ENCODE data around the gene IL21R.
A peak's percentile ranks its signal among the peaks of the same experiment; 100 is the strongest.
"Not testable (repeated sequence)": the region's sequence is repeated elsewhere in the genome, so short reads cannot be mapped to it uniquely, and the experiment has no call there.

IL21R gene

DNA sequence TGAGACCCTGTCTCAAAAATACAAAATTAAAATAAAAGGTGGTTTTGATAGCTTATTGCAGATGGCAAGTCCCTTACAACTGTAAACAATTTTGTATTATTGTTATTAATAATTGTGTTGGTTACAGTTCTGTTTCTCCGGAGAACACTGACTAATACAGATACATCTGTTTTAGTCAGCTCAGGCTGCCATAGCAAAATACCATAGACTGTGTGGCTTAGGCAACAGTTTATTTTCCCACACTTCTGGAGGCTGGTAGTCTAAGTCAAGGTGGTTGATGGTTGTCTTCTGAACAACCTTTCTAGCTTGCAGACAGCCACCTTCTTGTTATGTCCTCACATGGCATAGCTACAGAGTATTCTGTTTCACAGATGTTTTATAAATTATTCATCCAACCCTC, 14.2 kb upstream of the IL21R start:
- no peak for TF ChIP-seq Cebpa-rat (IDR thresholded peaks at IDR 0.05)
- Histone ChIP-seq H3K36me3 (no peaks in the 10 kb centered on the region), H4K20me1 (no peaks in the 10 kb centered on the region), H3K4me2 (peak overlapping the region in 2 of 11 experiments; percentile 53 to 77; a peak in 3 of 22 replicates), H3K27ac (peak overlapping the region in 1 of 11 experiments; percentile 12; a peak in 2 of 22 replicates), H3K4me1 (peaks cover 0 to 85% (median 23%) of the 10 kb centered on the region in 10 experiments; a peak in 14 of 20 replicates), H3K27me3 (no peaks in the 10 kb centered on the region), H3K4me3 (no peak overlapping the region), H3K9me3 (replicated peaks in 1 of 11) (peaks cover 35 to 78% (median 69%) of the 10 kb centered on the region in 11 experiments), H3K9ac (no peak overlapping the region)

DNA sequence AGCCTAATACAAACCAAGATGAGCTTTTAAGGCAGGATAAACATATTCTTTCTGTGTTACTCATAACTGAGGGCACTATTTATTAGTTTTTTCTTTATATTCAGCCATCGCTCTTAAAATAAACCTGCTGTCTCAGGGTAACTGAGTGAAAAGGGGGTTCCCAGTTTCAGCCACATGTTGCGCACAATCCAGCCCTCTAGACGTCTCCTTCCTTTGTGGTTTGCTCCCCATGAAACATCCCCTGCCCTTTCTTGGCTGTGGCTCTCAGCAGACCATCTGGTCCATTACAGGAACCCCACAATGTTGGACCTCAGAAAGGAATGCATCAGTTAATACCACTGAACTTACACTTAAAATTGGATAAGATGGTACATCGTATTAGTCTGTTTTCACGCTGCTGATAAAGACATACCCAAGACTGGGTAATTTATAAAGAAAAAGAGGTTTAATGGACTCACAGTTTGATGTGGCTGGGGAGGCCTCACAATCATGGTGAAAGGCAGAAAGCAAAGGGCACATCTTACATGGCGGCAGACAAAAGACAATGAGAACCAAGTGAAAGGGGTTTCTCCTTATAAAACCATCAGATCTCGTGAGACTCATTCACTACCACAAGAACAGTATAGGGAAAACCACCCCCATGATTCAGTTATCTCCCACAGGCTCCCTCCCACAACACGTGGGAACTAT, 12.6 kb upstream of the IL21R start:
- Histone ChIP-seq H3K36me3 (no peaks in the 10 kb centered on the region), H3K27me3 (no peaks in the 10 kb centered on the region), H3K9ac (peak overlapping the region in 2 of 11 experiments; percentile 15 to 63; a peak in 3 of 22 replicates), H3K4me2 (peak overlapping the region in 3 of 11 experiments; percentile 43 to 77 (median 53); a peak in 5 of 22 replicates), H3K4me3 (no peak overlapping the region; a peak in 2 of 20 replicates), H4K20me1 (no peaks in the 10 kb centered on the region), H3K9me3 (replicated peaks in 1 of 11) (peaks cover 52 to 82% (median 75%) of the 10 kb centered on the region in 11 experiments), H3K27ac (peak overlapping the region in 4 of 11 experiments; percentile 49 to 80 (median 73); a peak in 8 of 22 replicates), H3K4me1 (peaks cover 0 to 72% (median 7%) of the 10 kb centered on the region in 10 experiments; a peak in 12 of 20 replicates)
- TF ChIP-seq Cebpa-rat (IDR thresholded peaks at IDR 0.05): no peak

DNA sequence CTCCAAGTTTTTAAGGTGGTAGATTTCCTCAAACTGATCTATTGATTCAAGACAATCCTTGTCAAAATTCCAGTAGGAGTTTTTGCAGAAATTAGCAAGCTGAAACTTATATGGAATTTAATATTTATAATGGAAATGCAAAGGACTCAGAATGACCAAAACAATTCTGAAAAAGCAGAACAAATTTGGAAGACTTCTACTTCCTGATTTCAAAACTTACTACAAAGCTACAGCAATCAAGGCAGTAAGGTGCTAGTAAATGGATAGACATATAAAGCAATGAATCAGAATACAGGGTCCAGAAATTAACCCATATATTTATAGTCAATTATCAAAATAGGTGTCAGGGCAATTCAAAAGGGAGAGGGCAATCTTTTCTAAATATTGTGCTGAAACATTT, 11.8 kb upstream of the IL21R start:
- Histone ChIP-seq H3K36me3 (no peaks in the 10 kb centered on the region), H3K4me2 (peak overlapping the region in 3 of 11 experiments; percentile 25 to 86 (median 53); a peak in 5 of 22 replicates), H3K27me3 (no peaks in the 10 kb centered on the region), H3K4me1 (peaks cover 0 to 64% (median 1%) of the 10 kb centered on the region in 10 experiments; a peak in 8 of 20 replicates), H4K20me1 (no peaks in the 10 kb centered on the region), H3K4me3 (no peak overlapping the region), H3K27ac (peak overlapping the region in 4 of 11 experiments; percentile 49 to 80 (median 73); a peak in 7 of 22 replicates), H3K9me3 (replicated peaks in 1 of 11) (peaks cover 59 to 85% (median 75%) of the 10 kb centered on the region in 11 experiments), H3K9ac (peak overlapping the region in 1 of 11 experiments; percentile 50; a peak in 1 of 22 replicates)
- no peak for TF ChIP-seq Cebpa-rat (IDR thresholded peaks at IDR 0.05)

DNA sequence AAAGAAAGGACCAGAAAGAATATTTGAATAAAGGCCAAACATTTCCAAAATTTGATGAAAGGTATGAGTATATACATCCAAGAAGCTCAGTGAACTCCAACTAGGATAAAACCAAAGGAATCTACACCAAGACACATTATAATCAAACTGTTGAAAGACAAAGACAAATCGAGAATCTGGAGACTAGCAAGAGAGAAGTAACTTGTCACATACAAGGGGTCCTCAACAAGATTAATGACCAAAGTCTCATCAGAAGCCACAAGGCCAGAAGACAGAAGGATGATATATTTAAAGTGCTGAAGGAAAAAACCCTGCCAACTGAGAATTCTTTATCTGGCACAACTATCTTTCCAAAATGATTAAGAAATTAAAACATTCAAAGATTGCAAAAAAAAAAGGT, 9.3 kb upstream of the IL21R start:
- Histone ChIP-seq H3K36me3 (no peaks in the 10 kb centered on the region), H3K4me1 (peaks cover 4 to 51% (median 8%) of the 10 kb centered on the region in 10 experiments; a peak in 14 of 20 replicates), H3K9ac (no peak overlapping the region), H3K27me3 (no peaks in the 10 kb centered on the region), H3K9me3 (replicated peaks in 1 of 11) (peaks cover 70 to 88% (median 83%) of the 10 kb centered on the region in 11 experiments), H3K4me2 (no peak overlapping the region), H3K27ac (no peak overlapping the region), H3K4me3 (no peak overlapping the region), H4K20me1 (no peaks in the 10 kb centered on the region)
- no peak for TF ChIP-seq Cebpa-rat (IDR thresholded peaks at IDR 0.05)

DNA sequence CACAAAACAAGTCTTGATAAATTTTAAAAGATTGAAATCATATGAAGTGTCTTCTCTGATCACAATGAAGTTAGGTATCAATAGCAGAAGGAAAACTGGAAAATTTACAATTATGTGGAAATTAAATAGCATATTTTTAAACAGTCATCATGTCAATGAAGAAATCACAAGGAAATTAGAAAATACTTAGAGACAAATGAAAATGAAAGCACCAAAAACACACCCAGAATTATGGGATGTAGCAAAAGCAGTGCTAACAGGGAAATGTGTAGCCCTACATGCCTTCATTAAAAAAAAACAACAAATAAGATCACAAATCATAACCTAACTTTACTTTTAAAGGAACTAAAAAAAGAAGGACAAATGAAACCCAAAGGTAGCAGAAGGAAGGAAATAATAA, 7.5 kb upstream of the IL21R start:
- Histone ChIP-seq H3K9ac (no peak overlapping the region), H3K27me3 (no peaks in the 10 kb centered on the region), H3K4me1 (peaks cover 22 to 51% (median 26%) of the 10 kb centered on the region in 10 experiments), H3K9me3 (replicated peaks in 1 of 11) (peaks cover 58 to 75% (median 68%) of the 10 kb centered on the region in 11 experiments), H3K4me2 (no peak overlapping the region), H4K20me1 (no peaks in the 10 kb centered on the region), H3K4me3 (no peak overlapping the region), H3K27ac (no peak overlapping the region), H3K36me3 (no peaks in the 10 kb centered on the region)
- no peak for TF ChIP-seq Cebpa-rat (IDR thresholded peaks at IDR 0.05)

DNA sequence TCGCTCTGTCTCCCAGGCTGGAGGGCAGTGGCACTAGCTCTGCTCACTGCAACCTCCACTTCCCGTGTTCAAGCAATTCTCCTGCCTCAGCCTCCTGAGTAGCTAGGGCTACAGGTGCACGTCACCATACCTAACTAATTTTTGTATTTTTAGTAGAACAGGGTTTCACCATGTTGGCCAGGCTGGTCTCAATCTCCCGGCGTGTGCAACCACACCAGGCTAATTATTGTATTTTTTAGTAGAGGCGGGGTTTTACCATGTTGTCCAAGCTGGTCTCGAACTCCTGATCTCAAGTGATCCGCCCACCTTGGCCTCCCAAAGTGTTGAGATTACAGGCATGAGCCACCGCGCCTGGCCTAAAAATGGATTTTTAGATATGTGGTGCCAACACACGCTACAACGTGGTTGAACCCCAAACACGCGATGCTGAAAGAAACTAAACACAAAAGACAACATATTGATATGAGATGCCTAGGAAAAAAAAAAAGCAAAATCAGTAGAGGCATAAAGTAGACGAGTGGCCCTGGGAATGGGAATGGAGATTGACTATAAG, 3.6 kb upstream of the IL21R start:
- Histone ChIP-seq H3K27ac (peak overlapping the region; percentile 52 to 85 (median 68); a peak in 21 of 22 replicates), H3K9me3 (replicated peaks in 1 of 11) (peaks cover 25 to 38% (median 35%) of the 10 kb centered on the region in 11 experiments), H3K4me2 (peak overlapping the region; percentile 83 to 97 (median 94)), H3K4me1 (peaks cover 60 to 69% (median 64%) of the 10 kb centered on the region in 10 experiments), H3K9ac (peak overlapping the region in 6 of 11 experiments; percentile 5 to 64 (median 38); a peak in 9 of 22 replicates)
- H4K20me1 ChIP-seq, H3K4me3 ChIP-seq, H3K36me3 ChIP-seq, H3K27me3 ChIP-seq: not testable (repeated sequence)

DNA sequence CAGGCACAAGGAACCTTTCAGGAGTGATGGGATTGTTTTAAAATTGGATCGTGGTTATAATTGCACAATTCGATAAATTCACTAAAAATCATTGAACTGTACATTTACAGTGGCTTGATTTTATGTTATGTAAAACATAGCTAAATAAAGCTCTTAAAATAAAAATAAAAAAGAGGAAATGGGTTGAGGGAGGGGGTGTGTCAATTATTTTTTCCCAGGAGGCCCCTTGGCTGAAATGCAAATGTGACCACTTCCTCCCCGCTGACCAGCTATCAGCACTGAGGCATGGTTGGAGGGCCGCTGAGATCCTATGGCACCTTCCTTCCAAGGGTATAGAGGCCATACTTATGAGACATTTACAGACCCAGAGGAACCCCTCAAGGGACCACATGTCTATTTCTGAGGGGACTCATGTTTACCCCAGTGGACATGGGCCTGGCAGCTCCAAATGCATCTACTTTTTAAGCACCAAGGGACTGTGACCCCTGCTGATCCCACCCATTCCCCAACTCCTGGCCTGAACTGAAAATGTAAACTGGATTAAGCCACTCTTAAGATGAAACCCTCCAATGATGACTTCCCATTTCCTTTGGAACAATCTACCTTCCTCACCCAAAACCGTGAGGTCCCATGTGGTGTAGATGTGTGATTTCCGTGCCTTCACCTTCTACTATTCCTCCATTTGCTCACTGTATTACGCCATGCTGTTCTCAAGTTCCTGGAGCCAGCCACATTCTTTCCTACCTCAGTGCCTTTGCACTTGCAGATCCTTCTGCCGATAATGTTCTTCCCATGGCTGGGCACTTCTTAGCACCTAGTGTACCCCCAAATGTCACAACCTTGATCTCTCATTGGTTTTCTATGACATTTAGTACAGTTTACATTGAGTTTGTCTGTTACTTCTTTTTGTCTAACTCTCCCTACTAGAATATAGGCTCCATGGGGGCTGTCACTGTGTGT, 2.8 kb upstream of the IL21R start:
- TF ChIP-seq Cebpa-rat (IDR thresholded peaks at IDR 0.05): no peak
- peaks cover 0 to 7% (median 0%) of the 10 kb centered on the region in 11 experiments; a peak in 4 of 22 replicates for H4K20me1 ChIP-seq
- H3K9ac ChIP-seq: peak overlapping the region in 7 of 11 experiments; percentile 5 to 68 (median 59); a peak in 12 of 22 replicates
- no peaks in the 10 kb centered on the region for H3K36me3 ChIP-seq
- H3K27me3 ChIP-seq: peaks cover 0 to 16% (median 0%) of the 10 kb centered on the region in 11 experiments; a peak in 6 of 22 replicates
- peak overlapping the region in 2 of 10 experiments; percentile 18 to 36; a peak in 3 of 20 replicates for H3K4me3 ChIP-seq
- peaks cover 17 to 30% (median 28%) of the 10 kb centered on the region in 11 experiments for H3K9me3 ChIP-seq (replicated peaks in 1 of 11)
- H3K4me2 ChIP-seq: peak overlapping the region; percentile 83 to 97 (median 94)
- peak overlapping the region; percentile 52 to 85 (median 68); a peak in 21 of 22 replicates for H3K27ac ChIP-seq
- peaks cover 68 to 76% (median 72%) of the 10 kb centered on the region in 10 experiments for H3K4me1 ChIP-seq

DNA sequence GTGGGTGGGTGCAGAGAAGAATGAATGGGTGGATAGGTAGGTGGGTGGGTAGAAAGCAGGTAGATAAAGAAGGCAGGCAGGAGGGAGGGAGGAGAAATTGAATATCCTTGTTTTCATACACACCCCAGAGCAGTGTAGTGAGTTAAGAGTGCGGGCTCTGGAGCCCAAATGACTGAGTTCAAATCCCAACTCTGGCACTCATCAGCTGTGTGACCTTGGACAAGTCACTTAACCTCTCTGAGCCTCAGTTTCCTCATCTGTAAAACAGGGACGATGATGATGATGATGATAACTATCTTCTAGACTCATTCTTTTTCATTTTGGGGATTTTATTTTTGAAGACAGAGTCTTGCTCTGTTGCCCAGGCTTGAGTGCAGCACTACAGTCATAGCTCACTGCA, 2.0 kb upstream of the IL21R start:
- no peak for TF ChIP-seq Cebpa-rat (IDR thresholded peaks at IDR 0.05)
- Histone ChIP-seq H3K9ac (peak overlapping the region in 3 of 11 experiments; percentile 69 to 84 (median 82); a peak in 4 of 22 replicates), H3K27me3 (peaks cover 0 to 17% (median 0%) of the 10 kb centered on the region in 11 experiments; a peak in 6 of 22 replicates), H3K9me3 (replicated peaks in 1 of 11) (peaks cover 11 to 23% (median 21%) of the 10 kb centered on the region in 11 experiments; a peak in 21 of 22 replicates), H3K4me3 (0 out of 20 replicates have a peak overlapping the region, but pooled peaks of 1 of the 10 experiments have one; percentile 2), H4K20me1 (peaks cover 0 to 15% (median 0%) of the 10 kb centered on the region in 11 experiments; a peak in 4 of 22 replicates), H3K4me1 (peaks cover 76 to 84% (median 80%) of the 10 kb centered on the region in 10 experiments), H3K27ac (peak overlapping the region; percentile 31 to 85 (median 68); a peak in 15 of 22 replicates), H3K36me3 (no peaks in the 10 kb centered on the region), H3K4me2 (peak overlapping the region; percentile 83 to 97 (median 94))

All from BLaER1 treated with 17β-estradiol and CSF1 and Interleukin-3, amounts not matched to agents 10 nM and 100 nM (cell line).